ENCODE data around the gene MEOX1.

Gene MEOX1

GRCh38 chr17:43662413-43663141 is 855 bp upstream of the MEOX1 start:
- TF ChIP-seq CTCF (conservative IDR thresholded peaks at IDR 0.05): no peak
- no peak overlapping the region for H3K27ac ChIP-seq

- H3K27ac ChIP-seq: no peak overlapping the region
- TF ChIP-seq CTCF (conservative IDR thresholded peaks at IDR 0.05): no peak
These were observed 767 bp downstream of the MEOX1 start for GRCh38 chr17:43660816-43661493.

- no peak overlapping the region for H3K27ac ChIP-seq
- TF ChIP-seq CTCF (conservative IDR thresholded peaks at IDR 0.05): no peak
These were observed 1.7 kb downstream of the MEOX1 start for GRCh38 chr17:43659823-43660617.

- TF ChIP-seq CTCF (conservative IDR thresholded peaks at IDR 0.05): no peak
- H3K27ac ChIP-seq: no peak overlapping the region
These were observed 2.8 kb downstream of the MEOX1 start for GRCh38 chr17:43658900-43659299.

GRCh38 chr17:43655693-43656255 is 5.9 kb downstream of the MEOX1 start:
- no peak for TF ChIP-seq CTCF (conservative IDR thresholded peaks at IDR 0.05)
- no peak overlapping the region for H3K27ac ChIP-seq

GRCh38 chr17:43652124-43652480 is 9.6 kb downstream of the MEOX1 start:
- H3K27ac ChIP-seq: no peak overlapping the region
- TF ChIP-seq CTCF (conservative IDR thresholded peaks at IDR 0.05): no peak

- no peak overlapping the region for H3K27ac ChIP-seq
- no peak for TF ChIP-seq CTCF (conservative IDR thresholded peaks at IDR 0.05)
These were observed 11.3 kb downstream of the MEOX1 start for GRCh38 chr17:43650471-43650870.

Data from VCaP (cell line).